ENCODE data around the gene MDN1.
"Not testable (repeated sequence)": the region's sequence is repeated elsewhere in the genome, so short reads cannot be mapped to it uniquely, and the experiment has no call there.

The MDN1 gene

DNA sequence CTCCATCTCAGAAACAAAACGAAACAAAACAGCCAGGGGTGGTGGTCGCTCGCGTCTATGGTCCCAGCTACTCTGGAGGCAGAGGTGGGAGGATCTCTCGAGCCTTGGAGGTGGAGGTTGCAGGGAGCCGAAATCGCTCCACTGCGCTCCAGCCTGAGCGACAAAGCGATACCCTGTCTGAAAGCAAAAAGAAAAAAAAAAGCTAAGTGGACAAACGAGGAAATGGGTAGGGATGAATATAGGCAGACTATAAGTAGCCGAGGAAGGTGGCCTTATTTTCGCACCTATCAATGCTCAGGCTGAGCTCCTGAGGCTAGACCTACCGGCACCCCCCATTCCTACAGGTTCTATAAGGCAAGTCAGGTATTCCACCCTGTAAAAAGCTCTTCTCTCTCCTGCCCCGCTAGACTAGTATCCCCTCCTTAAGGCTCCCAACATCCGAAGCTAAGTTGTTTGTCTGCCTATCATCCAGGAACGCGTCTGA, 9.4 kb upstream of the MDN1 start:
- in situ Hi-C loops (cut with HindIII; ENCODE audit: low pct_ligation_motif_present, low pct_unique_long_range_greater_than_20kb, low sequenced_read_pairs), result no loop called here

DNA sequence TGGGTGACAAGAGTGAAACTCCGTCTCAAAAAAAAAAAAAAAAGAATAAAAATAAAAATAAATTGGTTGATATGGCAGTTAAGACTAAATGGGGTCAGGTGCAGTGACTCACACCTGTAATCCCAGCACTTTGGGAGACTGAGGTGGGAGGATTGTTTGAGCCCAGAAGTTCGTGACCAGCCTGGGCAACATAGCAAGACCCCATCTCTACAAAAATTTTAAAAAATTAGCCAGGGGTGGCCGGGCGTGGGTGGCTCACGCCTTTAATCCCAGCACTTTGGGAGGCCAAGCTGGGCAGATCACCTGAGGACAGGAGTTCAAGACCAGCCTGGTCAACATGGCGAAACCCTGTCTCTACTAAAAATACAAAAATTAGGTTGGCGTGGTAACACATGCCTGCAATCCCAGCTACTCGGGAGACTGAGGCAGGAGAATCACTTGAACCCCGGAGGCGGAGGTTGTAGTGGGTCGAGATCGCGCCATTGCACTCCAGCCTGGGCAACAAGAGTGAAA, 8.9 kb upstream of the MDN1 start:
- in situ Hi-C loops (cut with HindIII; ENCODE audit: low pct_ligation_motif_present, low pct_unique_long_range_greater_than_20kb, low sequenced_read_pairs); DNase-seq: not testable (repeated sequence)

More for the DNA sequence above, 9.4 kb upstream of the MDN1 start:
- DNase-seq, result peak; percentile 48

DNA sequence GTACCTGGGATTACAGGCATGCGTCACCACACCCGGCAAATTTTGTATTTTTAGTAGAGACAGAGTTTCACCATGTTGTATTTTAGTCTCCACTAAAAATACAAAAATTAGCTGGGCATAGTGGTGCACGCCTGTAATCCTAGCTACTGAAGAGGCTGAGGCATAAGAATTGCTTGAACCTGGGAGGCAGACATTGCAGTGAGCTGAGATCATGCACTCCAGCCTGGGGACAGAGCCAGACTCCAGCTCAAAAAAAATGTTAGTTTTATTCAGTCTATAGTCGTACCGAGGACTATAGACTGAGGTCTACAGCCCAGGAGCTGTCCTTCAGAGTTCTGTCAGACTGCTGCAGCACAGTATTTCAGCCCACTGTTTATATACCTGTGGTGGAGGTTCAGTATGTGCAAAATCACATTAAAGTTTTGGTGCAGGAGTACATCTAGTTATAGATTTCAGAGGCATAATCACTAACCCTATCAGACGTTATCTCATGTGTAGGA, 6.5 kb upstream of the MDN1 start:
- DNase-seq, result peak; percentile 30
- in situ Hi-C loops (cut with HindIII; ENCODE audit: low pct_ligation_motif_present, low pct_unique_long_range_greater_than_20kb, low sequenced_read_pairs), result no loop called here

DNA sequence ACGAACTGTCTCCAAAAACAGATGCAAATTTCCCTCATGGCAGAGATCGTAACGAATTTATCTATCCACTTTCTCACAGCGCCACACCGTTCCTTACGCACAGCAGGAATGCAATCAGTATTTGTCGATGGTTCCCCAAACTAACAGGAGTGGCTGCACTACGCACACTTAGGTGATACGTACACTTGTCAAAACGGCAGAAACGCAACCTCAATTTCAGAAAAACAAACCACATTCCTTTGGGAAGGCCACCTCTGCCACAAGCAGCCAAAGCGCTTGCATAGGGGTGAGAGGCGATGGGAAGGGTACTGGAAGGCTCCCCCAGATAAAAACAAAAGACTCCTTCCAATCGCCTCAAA, 638 bp downstream of the MDN1 start:
- in situ Hi-C loops (cut with HindIII; ENCODE audit: low pct_ligation_motif_present, low pct_unique_long_range_greater_than_20kb, low sequenced_read_pairs), result no loop called here
- DNase-seq, result peak; percentile 31

DNA sequence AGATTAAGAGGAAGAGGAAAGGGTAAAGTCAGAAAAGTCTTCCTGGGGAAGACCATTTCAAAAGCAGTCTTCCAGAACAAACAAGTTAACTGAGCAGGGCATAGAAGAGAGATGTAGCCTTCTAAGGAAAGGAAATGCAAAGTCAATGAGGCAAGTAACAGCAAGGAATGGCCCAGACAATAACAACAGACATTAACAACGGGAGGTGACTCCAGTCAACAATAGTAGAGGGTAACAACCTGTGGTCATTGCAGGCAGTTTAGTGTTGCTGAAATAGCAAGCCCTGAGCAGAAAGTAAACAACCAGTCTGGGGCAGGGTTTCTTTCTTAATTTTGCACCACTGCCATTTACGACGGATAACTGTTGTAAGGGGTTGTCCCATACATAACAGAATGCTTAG, 2.1 kb downstream of the MDN1 start:
- no peak for DNase-seq
- in situ Hi-C loops (cut with HindIII; ENCODE audit: low pct_ligation_motif_present, low pct_unique_long_range_greater_than_20kb, low sequenced_read_pairs), result no loop called here

DNA sequence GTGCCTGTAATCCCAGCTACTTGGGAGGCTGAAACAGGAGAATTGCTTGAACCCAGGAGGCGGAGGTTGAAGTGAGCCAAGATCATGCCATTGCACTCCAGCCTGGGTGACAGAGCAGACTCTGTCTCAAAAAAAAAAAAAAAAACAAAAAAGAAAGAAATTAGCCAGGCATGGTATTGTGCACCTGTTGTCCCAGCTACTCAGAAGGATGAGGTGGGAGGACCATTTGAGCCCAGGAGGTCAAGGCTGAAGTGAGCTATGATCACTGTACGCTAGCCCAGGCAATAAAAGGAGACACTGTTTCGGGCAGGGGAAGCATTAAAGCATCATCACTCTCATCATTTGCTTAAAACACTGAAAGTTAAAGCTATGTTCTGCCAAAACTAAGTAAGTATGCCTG, 6.2 kb downstream of the MDN1 start:
- DNase-seq; in situ Hi-C loops (cut with HindIII; ENCODE audit: low pct_ligation_motif_present, low pct_unique_long_range_greater_than_20kb, low sequenced_read_pairs): not testable (repeated sequence)

DNA sequence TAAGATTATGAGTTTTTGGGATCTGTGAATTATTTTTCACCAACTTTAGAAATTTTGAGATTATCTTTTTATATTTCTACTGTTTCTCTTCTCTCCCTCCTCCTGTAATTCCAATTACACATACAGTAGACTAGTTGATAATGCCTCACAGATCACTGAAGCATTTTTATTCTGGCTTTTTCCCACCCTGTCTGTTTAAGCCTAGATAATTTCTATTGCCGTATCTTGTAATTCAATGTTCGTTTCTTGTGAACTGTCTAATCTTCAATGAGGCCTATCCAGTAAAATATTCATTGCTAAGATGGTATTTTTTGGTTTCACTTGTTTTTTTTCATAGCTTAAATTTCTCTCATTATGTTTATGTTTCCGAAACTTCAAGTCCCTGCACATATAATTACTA, 12.0 kb downstream of the MDN1 start:
- in situ Hi-C loops (cut with HindIII; ENCODE audit: low pct_ligation_motif_present, low pct_unique_long_range_greater_than_20kb, low sequenced_read_pairs), result no loop called here
- no peak for DNase-seq

DNA sequence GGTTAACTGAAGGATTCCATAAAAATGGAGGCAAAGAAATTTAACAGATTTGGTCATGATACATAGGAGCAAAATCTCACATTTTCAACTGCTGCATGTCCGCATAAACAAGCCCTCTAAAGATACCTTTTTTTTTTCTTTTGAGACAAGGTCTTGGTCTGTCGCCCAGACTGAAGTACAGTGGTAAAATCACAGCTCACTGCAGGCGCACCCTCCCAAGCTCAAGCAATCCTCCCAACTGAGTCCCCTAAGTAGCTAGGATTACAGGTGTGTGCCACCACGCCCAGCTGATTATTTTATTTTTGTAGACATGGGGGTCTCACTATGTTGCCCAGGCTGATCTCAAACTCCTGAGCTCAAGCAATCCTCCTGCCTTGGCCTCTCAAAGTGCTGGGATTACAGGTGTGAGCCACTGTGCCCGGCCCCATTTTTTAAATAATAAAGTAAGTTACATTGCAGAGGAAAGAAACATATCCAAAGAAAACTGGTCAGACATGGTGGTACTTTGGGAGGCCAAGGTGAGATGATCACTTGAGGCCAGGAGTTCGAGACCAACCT, 13.7 kb downstream of the MDN1 start:
- in situ Hi-C loops (cut with HindIII; ENCODE audit: low pct_ligation_motif_present, low pct_unique_long_range_greater_than_20kb, low sequenced_read_pairs), result no loop called here
- no peak for DNase-seq

DNA sequence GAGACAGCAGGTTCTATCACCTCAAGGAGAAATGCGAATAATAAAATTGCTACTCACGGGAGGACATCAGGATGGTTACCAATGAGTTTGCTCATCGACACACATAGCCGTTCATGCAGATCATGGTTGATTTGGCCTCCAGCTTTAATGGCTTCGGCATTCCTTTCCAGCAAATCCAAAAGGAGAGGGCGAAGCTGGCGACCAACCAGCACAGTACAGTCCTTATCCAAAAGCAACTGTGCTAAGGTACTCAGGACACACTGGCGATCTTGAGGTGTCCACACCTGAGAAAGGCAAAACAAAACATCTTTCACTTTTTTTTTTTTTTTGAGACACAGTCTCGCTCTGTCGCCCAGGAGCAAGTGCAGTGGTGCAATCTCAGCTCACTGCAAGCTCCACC, 16.3 kb downstream of the MDN1 start:
- no peak for DNase-seq
- in situ Hi-C loops (cut with HindIII; ENCODE audit: low pct_ligation_motif_present, low pct_unique_long_range_greater_than_20kb, low sequenced_read_pairs), result no loop called here

DNA sequence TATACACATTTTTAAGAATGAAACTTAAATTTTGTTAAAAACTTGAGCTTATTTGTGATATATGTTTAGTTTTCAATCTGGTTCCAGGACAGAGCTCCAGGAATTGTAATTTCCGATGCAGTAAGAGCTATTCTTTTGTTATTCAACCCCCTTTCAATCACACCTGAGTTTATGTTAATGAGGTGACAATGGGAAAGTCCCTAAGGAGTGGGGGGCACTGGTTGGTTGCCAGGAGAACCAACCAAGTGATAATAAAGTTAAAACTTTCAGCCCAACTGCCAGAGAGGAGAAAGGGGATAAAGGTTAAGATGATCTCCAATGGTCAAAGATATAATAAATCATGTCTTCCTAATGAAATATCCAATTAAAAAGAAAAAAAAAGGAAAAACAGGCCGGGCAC, 19.8 kb downstream of the MDN1 start:
- in situ Hi-C loops (cut with HindIII; ENCODE audit: low pct_ligation_motif_present, low pct_unique_long_range_greater_than_20kb, low sequenced_read_pairs), result no loop called here
- DNase-seq, result no peak

DNA sequence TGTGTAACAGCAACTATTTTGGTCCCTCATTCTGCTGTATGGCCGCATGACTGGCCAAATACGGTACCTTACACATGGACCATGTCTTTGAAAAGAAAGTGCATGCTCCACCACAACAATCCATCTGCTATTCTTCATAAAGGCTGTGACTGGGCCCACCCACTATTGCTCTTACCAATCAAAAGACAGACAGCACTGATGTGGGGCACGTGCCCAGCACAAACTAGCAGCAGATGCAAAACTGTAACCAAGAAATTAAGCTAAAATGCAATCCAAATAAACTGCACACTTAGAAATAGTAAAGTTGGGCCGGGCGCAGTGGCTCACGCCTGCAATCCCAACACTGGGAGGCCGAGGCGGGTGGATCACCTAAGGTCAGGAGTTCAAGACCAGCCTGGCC, 20.5 kb downstream of the MDN1 start:
- in situ Hi-C loops (cut with HindIII; ENCODE audit: low pct_ligation_motif_present, low pct_unique_long_range_greater_than_20kb, low sequenced_read_pairs), result no loop called here
- DNase-seq, result no peak

DNA sequence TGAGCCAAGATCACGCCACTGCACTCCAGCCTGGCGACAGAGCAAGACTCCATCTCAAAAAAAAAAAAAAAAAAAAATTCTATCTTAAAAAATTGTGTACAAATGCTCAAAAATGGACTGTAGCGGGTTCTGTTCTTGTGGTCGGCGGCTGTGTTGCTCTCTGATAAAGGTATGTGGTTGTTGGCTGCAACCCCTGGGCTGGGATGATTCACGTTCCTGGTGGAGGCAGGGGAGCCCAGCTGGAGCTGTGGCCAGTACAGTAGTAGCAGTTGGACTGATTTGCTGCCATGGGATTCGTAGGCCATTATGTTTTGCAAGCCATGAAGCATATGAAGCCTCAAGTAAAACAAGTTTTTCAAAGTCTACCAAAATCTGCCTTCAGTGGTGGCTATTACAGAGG, 22.3 kb downstream of the MDN1 start:
- in situ Hi-C loops (cut with HindIII; ENCODE audit: low pct_ligation_motif_present, low pct_unique_long_range_greater_than_20kb, low sequenced_read_pairs), result no loop called here
- DNase-seq, result no peak

DNA sequence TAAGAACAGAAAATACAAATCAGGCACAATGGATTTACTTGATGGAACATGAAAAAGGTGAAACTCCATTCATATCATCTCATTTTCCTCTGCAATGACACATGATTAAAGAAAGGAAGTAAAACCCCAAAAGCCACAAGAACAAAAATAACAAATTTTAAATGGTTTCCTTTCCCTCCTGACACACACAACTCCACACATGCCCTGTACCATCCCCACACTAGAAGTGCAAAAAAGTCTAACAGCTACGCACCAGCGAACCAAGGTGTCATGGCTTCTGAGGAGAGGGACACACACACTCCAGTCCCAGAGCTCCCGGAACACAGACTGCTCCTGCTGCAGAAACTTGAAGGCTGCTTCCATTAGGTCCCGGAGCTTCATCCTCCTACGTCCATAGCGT, 25.3 kb downstream of the MDN1 start:
- no peak for DNase-seq
- in situ Hi-C loops (cut with HindIII; ENCODE audit: low pct_ligation_motif_present, low pct_unique_long_range_greater_than_20kb, low sequenced_read_pairs), result no loop called here

DNA sequence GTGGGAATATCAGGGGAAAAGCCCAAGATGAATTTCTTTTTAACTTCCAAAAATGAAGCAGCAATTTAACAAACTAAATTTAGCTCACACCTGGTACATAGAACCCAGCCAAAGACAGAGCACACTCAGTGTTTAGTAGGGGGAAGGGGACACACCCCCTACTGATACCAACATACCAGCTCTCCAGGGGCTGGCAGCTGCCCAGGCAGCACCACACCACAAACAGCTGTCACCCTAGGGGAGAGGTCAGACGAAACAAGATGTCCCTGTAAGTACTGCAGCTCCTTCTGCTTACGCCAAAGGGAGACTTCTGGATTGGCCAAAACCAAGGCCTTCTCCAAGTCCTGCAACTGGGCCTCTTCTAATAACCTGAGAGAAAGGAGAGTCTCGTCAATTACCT, 26.0 kb downstream of the MDN1 start:
- in situ Hi-C loops (cut with HindIII; ENCODE audit: low pct_ligation_motif_present, low pct_unique_long_range_greater_than_20kb, low sequenced_read_pairs), result no loop called here
- DNase-seq, result no peak

DNA sequence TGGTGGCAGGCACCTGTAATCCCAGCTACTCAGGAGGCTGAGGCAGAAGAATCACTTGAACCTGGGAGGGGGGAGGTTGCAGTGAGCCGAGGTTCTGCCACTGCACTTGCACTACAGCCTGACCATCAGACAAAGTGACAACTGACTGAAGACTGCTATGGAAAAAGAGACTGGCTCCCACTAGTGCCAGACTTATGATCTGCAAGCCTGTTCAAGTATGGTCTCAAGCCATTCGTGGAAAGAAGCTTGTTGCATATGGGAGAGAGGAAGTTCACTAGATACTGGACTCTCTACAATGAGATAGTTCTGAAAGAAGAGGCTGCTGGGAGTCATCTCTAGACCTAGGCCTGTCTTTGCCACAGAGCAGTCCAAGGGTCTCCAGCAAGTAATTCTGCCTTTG, 26.7 kb downstream of the MDN1 start:
- peak; percentile 51 for DNase-seq
- in situ Hi-C loops (cut with HindIII; ENCODE audit: low pct_ligation_motif_present, low pct_unique_long_range_greater_than_20kb, low sequenced_read_pairs), result no loop called here

DNA sequence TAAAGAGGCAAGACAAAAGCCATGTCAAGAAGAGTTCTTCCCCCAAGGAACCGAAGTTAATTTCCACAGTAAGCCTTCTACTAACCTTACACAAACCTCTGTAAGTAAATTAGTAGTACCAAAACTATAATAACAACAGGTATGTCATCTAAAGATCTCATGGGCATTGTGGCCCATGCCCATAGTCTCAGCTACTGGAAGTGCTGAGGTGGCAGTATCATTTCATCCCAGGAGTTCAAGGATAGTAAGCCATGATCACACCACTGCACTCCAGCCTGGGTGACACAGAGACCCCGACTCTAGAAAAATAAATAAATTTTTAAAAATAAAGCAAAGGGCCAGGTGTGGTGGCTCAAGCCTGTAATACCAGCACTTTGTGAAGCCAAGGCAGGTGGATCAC, 29.2 kb downstream of the MDN1 start:
- DNase-seq, result no peak
- in situ Hi-C loops (cut with HindIII; ENCODE audit: low pct_ligation_motif_present, low pct_unique_long_range_greater_than_20kb, low sequenced_read_pairs), result no loop called here

DNA sequence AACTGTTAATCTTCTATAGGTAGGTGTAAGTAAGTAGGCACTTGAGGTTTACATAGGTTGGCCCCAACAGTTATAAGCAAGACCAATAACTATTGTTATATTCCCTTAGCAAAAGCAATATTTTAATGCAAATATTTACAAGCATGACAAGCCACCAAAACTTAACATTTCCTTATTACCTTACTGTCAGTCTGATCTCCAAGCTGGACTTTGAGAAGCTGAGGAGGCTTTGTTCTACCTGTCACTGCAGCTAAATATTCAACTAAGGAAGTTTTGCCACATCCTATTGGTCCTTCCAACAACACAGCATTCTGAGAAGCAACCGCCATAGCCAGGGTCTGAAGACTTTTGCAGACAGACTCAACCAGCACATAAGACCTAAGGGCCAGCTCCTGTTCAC, 29.6 kb downstream of the MDN1 start:
- in situ Hi-C loops (cut with HindIII; ENCODE audit: low pct_ligation_motif_present, low pct_unique_long_range_greater_than_20kb, low sequenced_read_pairs), result no loop called here
- no peak for DNase-seq

DNA sequence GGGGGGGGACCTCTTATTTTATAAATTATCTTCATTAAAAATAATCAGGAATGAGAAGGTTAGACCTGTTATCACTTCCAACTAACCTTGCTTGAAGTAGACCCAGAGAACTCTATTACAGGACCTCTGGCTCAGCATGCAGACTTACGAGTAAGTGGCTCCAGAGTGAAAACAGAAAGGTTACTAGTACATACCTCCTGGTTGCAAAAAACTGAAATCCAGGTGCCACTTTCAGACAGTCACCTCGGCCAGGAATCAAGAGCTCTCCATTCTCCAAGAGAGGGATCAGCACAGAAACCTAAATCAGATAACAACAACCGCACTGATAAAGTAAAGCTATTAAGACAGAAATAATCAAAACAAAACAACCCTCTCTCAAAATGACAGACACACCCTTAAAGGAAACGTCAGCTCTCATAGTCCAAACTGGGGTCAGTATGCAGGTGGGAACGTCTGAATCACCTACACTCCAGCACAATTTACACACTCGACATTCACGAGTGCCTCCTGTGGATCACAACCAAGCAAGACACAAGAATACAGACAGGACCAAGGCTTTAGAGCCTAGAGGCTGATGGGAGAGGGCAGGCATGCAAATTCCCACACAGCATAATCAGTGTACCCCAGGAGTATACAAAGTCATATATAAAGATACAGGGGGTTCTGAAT, 31.8 kb downstream of the MDN1 start:
- in situ Hi-C loops (cut with HindIII; ENCODE audit: low pct_ligation_motif_present, low pct_unique_long_range_greater_than_20kb, low sequenced_read_pairs), result no loop called here

DNA sequence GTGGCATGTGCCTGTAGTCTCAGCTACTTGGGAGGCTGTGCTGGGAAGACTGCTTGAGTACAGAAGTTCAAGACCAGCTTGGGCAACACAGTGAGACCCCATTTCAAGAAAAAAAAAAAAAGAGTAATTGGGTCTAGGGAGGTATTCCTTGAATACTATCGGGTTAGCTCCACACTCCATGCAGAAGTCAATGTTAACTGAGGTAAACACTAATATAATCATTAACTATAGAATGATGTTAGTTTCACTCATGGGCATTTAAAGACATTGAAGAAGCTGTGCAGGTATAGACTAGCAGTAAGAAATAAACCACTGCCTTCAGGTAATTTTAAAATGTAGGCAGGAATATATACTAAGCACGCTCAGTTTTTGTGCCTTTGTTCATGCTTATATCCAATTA, 32.6 kb downstream of the MDN1 start:
- DNase-seq, result no peak
- in situ Hi-C loops (cut with HindIII; ENCODE audit: low pct_ligation_motif_present, low pct_unique_long_range_greater_than_20kb, low sequenced_read_pairs), result no loop called here

More for the DNA sequence above, 31.8 kb downstream of the MDN1 start:
- DNase-seq, result no peak

DNA sequence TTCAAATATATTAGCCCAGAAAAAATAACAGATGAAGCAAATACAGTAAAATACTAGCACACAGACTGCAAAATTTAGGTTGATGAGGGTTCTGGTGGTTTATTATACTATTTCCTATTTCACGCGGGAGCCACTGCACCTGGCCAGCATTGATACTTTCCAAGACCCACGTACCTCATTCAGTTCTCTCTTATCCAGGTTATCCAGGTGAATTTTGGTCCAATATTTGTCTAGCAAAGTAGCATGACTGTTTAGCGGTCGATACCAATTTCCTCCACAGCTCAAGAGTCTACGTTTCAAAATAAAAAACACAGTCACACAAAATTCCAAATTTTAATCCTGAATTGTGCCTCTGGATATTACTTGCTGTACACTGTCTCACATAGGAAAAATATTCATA, 34.8 kb downstream of the MDN1 start:
- DNase-seq, result no peak
- in situ Hi-C loops (cut with HindIII; ENCODE audit: low pct_ligation_motif_present, low pct_unique_long_range_greater_than_20kb, low sequenced_read_pairs), result no loop called here

Measured in ACHN (cell line).